Measurements from ENCODE around the gene TGFBR3L. TPM values are rescaled to one million over a fixed set of nuclear protein-coding genes. Genes with fewer than 3 reads are reported as not detected.

TGFBR3L gene
- not detected for polyA plus RNA-seq (2012; ENCODE audit: missing spikeins)

DNA sequence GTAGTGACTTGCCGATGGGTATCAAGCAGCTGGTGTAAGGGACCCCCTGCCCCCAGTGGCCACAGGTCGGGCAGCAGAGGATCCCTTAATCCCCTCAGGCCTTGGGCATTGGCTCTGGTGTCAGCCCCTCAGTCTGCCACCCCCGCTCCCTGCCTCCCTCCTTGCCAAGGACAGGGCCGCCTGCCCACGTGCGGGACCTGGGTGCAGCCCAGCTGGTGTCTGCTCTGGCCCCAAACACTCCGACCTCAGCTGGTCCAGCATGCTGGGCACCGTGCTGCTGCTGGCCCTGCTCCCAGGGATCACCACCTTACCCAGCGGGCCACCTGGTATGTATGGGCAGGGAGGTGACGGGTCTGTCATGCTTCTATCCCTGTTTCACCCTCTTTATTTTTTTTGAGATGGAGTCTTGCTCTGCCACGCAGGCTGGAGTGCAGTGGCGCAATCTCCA lies at the start of gene TGFBR3L:
TSS of gene TGFBR3L (plus strand) at position 233 of the 448 bp plus-strand sequence.
- TF ChIP-seq POLR2AphosphoS5 (IDR thresholded peaks at IDR 0.05; ENCODE audit: low read depth, low read length) (no peak), POLR2A (IDR thresholded peaks at IDR 0.05; ENCODE audit: low read depth, low read length) (peak; percentile 20; the same call in 1 of the 2 replicates)
- DNase-seq (ENCODE audit: insufficient read length) (no peak), FAIRE-seq (no peak)

GRCh38 chr19:7865262-7865911 lies 49.2 kb upstream of the TGFBR3L start:
- DNase-seq (ENCODE audit: insufficient read length) (peak; percentile 22), FAIRE-seq (peak; percentile 54)
- TF ChIP-seq POLR2AphosphoS5 (IDR thresholded peaks at IDR 0.05; ENCODE audit: low read depth, low read length) (no peak), TAF1 (IDR thresholded peaks at IDR 0.05; ENCODE audit: borderline replicate concordance, low read depth, low read length) (no peak), POLR2A (IDR thresholded peaks at IDR 0.05; ENCODE audit: low read depth, low read length) (no peak)

DNA sequence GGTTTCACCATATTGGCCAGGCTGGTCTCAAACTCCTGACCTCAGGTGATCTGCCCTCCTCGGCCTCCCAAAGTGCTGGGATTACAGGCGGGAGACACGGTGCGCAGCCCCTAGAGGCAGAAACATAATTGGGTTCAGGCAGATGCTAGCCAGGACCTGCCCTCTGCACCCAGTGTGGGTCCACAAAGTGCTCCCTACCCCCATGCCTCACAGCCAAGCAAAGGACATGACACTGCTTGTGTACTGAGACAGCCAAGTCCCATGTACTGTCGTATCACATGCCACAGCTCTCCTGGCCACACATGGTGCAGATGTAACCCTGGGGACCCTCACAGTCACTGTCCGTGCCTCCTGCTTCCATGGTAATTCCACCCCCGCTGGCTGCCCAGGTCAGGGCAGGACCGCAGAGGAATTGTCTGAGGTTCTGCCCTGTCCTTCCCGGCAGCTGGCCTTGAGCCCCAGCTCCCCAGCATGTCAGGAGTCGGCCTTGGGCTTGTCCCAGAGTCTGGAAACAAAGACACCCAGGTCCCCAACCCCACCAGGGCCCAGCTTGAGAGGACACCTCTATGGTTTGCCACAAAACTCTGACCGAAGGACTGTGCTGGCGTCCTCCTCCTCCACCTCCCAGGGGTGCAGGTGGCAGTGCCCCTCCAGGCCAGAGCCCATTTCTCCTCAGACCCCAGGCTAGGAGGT lies 48.1 kb upstream of the TGFBR3L start:
- no peak for FAIRE-seq
- no peak for DNase-seq (ENCODE audit: insufficient read length)
- TF ChIP-seq POLR2AphosphoS5 (IDR thresholded peaks at IDR 0.05; ENCODE audit: low read depth, low read length) (no peak), TAF1 (IDR thresholded peaks at IDR 0.05; ENCODE audit: borderline replicate concordance, low read depth, low read length) (no peak), POLR2A (IDR thresholded peaks at IDR 0.05; ENCODE audit: low read depth, low read length) (no peak)

- no peak for FAIRE-seq
- no peak for TF ChIP-seq POLR2A (IDR thresholded peaks at IDR 0.05; ENCODE audit: low read depth, low read length)
- no peak for TF ChIP-seq TAF1 (IDR thresholded peaks at IDR 0.05; ENCODE audit: borderline replicate concordance, low read depth, low read length)
- TF ChIP-seq POLR2AphosphoS5 (IDR thresholded peaks at IDR 0.05; ENCODE audit: low read depth, low read length), result no peak
Measured at GRCh38 chr19:7867092-7867844, 47.4 kb upstream of the TGFBR3L start.

GRCh38 chr19:7868326-7868670 lies 46.3 kb upstream of the TGFBR3L start:
- TF ChIP-seq POLR2AphosphoS5 (IDR thresholded peaks at IDR 0.05; ENCODE audit: low read depth, low read length) (no peak), TAF1 (IDR thresholded peaks at IDR 0.05; ENCODE audit: borderline replicate concordance, low read depth, low read length) (no peak), POLR2A (IDR thresholded peaks at IDR 0.05; ENCODE audit: low read depth, low read length) (no peak)
- no peak for DNase-seq (ENCODE audit: insufficient read length)
- no peak for FAIRE-seq

More at GRCh38 chr19:7867092-7867844, 47.4 kb upstream of the TGFBR3L start:
- DNase-seq (ENCODE audit: insufficient read length), result no peak

DNA sequence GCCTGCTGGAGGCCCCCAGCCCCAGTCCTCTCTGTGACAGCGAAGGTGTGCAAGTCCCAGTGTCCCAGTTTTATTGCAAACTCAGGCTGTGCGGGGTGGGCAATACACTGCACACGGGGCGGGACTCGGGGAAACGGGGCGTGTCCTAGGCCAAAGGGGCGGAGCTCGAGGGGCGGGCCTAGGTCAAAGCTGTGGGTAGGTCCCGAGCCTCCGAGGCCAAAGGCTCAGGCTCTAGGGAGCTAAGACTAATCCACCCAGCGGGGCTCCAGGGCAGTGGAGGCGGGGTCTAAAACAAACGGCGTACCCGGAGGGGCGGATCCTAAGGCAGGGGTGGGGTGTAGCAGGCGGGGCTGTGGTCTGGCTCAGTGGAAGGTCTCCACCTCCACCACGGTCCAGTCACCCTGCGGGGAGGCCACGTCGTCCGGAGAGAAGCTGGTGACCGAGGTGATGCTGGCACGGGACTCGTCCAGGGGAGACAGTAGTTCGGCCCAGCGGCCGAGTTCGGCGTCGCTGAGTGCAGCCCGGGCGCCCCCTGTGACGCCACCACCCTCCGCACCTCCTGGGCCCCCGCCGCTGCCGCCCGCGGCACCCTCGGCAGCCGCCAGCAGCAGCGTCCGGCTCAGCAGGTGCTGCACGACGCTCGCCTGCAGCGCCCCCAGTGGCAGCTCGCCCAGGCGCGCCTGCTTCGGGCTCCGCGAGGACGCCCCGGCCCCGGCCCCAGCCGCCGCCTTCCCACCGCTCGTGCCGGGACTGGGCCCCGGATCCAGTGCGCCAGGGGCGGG lies 45.8 kb upstream of the TGFBR3L start:
- DNase-seq (ENCODE audit: insufficient read length), result peak; percentile 95
- FAIRE-seq, result peak; percentile 76
- no peak for TF ChIP-seq TAF1 (IDR thresholded peaks at IDR 0.05; ENCODE audit: borderline replicate concordance, low read depth, low read length)

DNA sequence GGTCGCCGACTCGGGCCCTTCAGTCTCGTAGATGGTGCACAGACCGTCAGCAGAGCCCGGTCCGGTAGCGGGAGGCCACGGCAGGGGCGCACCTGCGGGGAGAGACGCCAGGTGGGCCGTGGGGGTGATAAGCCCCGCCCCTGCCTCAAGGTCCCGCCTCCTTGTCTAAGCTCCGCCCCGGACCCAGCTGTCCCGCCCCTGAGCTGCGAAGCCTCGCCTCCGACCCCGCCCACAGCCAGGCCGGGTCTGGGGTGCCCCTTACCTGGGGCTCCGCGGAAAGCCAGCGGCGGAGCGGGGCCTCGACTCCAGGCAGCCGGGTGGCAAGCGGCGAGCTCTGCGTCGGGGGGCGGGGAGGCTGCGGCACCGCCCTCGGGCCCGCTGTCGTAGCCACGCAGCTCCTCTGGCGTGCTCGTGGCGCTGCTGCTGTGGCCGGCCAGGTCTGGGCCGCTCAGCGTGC lies 45.1 kb upstream of the TGFBR3L start:
- DNase-seq (ENCODE audit: insufficient read length), result peak; percentile 69
- FAIRE-seq, result peak; percentile 94
- TF ChIP-seq POLR2AphosphoS5 (IDR thresholded peaks at IDR 0.05; ENCODE audit: low read depth, low read length), result no peak
- no peak for TF ChIP-seq TAF1 (IDR thresholded peaks at IDR 0.05; ENCODE audit: borderline replicate concordance, low read depth, low read length)
- no peak for TF ChIP-seq POLR2A (IDR thresholded peaks at IDR 0.05; ENCODE audit: low read depth, low read length)

GRCh38 chr19:7869910-7870511 lies 44.6 kb upstream of the TGFBR3L start:
- no peak for TF ChIP-seq POLR2AphosphoS5 (IDR thresholded peaks at IDR 0.05; ENCODE audit: low read depth, low read length)
- TF ChIP-seq POLR2A (IDR thresholded peaks at IDR 0.05; ENCODE audit: low read depth, low read length), result no peak
- TF ChIP-seq TAF1 (IDR thresholded peaks at IDR 0.05; ENCODE audit: borderline replicate concordance, low read depth, low read length), result no peak
- DNase-seq (ENCODE audit: insufficient read length) (no peak), FAIRE-seq (no peak)

GRCh38 chr19:7870571-7871436 lies 43.8 kb upstream of the TGFBR3L start:
- DNase-seq (ENCODE audit: insufficient read length), result no peak
- TF ChIP-seq TAF1 (IDR thresholded peaks at IDR 0.05; ENCODE audit: borderline replicate concordance, low read depth, low read length) (no peak), POLR2A (IDR thresholded peaks at IDR 0.05; ENCODE audit: low read depth, low read length) (no peak), POLR2AphosphoS5 (IDR thresholded peaks at IDR 0.05; ENCODE audit: low read depth, low read length) (no peak)
- FAIRE-seq, result peak; percentile 38
